HepG2 (cell line): ENCODE results near the gene NDUFS2. TPM values are rescaled to one million over a fixed set of nuclear protein-coding genes. Genes with fewer than 3 reads are reported as not detected.

ENCODE experiments used
- AGO1 ChIP-seq: fragments of 200-400 bp; formaldehyde crosslinking; IDR thresholded peaks from 2 replicates; pipeline ENCODE4 v1.6.1; 2017; ENCODE audit warnings: mild to moderate bottlenecking, low read depth, low read length, moderate library complexity; ENCODE audit not compliant: poor library complexity, severe bottlenecking
- MAFK ChIP-seq, 2 experiments: IDR thresholded peaks in 1 of 2; conservative IDR thresholded peaks in 1 of 2; 2 replicates each; pipeline ENCODE4 v1.6.1; 2011; ENCODE audit warnings: improper control_type of control experiment in 2 of 2, low read length in 2 of 2
- NFAT5 ChIP-seq: sonication (generic); formaldehyde crosslinking; IDR thresholded peaks from 2 replicates; pipeline ENCODE4 v1.4.0; 2020; ENCODE audit warnings: missing genetic modification reagents
- RELA ChIP-seq: sonication (generic); formaldehyde crosslinking; IDR thresholded peaks from 2 replicates; pipeline ENCODE4 v1.4.0; 2020; ENCODE audit warnings: missing genetic modification reagents
- ZBTB1 ChIP-seq: sonication (generic); formaldehyde crosslinking; IDR thresholded peaks from 2 replicates; pipeline ENCODE4 v1.4.0; 2020; ENCODE audit warnings: missing genetic modification reagents, borderline replicate concordance
- ZNF281 ChIP-seq: sonication (generic); formaldehyde crosslinking; IDR thresholded peaks from 2 replicates; pipeline ENCODE4 v1.4.0; 2020; ENCODE audit warnings: missing genetic modification reagents, borderline replicate concordance
- ZNF691 ChIP-seq: sonication (generic); formaldehyde crosslinking; IDR thresholded peaks from 2 replicates; pipeline ENCODE4 v1.4.0; 2020; ENCODE audit warnings: missing genetic modification reagents, low read depth, mild to moderate bottlenecking, borderline replicate concordance
- ZNF75D ChIP-seq: sonication (generic); formaldehyde crosslinking; IDR thresholded peaks from 2 replicates; pipeline ENCODE4 v1.8.1; 2023; ENCODE audit warnings: missing genetic modification reagents, mild to moderate bottlenecking, borderline replicate concordance
- ZNF83 ChIP-seq: sonication (generic); formaldehyde crosslinking; IDR thresholded peaks from 2 replicates; pipeline ENCODE4 v1.4.0; 2020; ENCODE audit warnings: missing genetic modification reagents, mild to moderate bottlenecking, borderline replicate concordance
- polyA plus RNA-seq, 8 experiments: library from polyadenylated mRNA; depleted of rRNA in 3 of 8; stranded (reverse) in 7 of 8; unstranded in 1 of 8; fragments of >200 nt; fragmentation: Illumina TruSeq in 4 of 8; extraction: Trizol in 4 of 8; gene quantifications; 2 replicates each; pipeline versions ENCODE4 v1.2.1 to v1.2.3, GENCODE V29; 2011 to 2016; ENCODE audit warnings: low read depth in 4 of 8, missing spikeins in 1 of 8, mixed read lengths in 1 of 8; ENCODE audit not compliant: insufficient read depth in 1 of 8
- total RNA-seq, 5 experiments: library from RNA; depleted of rRNA; stranded (reverse); fragments of >200 nt; fragmentation: Illumina TruSeq; extraction: Trizol; gene quantifications; 2 replicates each; pipeline ENCODE4 v1.2.3, GENCODE V29; 2016; ENCODE audit warnings: low read depth in 1 of 5
- TF ChIP-seq, protein P1 (sequence below): fragments of 450-650 bp; IDR thresholded peaks from 2 replicates; pipeline ENCODE4 v1.6.1; 2017
- TF ChIP-seq, protein P2 (sequence below), 2 experiments: sonication (generic) in 1 of 2; formaldehyde crosslinking in 1 of 2; IDR thresholded peaks; 2 replicates each; pipeline versions ENCODE4 v1.5.1 to v1.6.1; 2011 to 2020; ENCODE audit warnings: borderline replicate concordance in 1 of 2, low read depth in 1 of 2, low read length in 1 of 2, mild to moderate bottlenecking in 1 of 2, missing genetic modification reagents in 1 of 2, moderate library complexity in 1 of 2
- TF ChIP-seq, protein P3 (sequence below): sonication (generic); formaldehyde crosslinking; IDR thresholded peaks from 2 replicates; pipeline ENCODE4 v1.8.0; 2022; ENCODE audit warnings: missing genetic modification reagents, mild to moderate bottlenecking, moderate library complexity, borderline replicate concordance

The NDUFS2 gene
- total and polyA plus RNA-seq, 2 of the 13 experiments (the other 11 are each of a cell fraction or from before 2014, with no cell fraction given), result 89.9 to 118 TPM

- no peak for TF ChIP-seq NFAT5 (CRISPR knock-in tag)
- TF ChIP-seq ZNF281 (CRISPR knock-in tag), result no peak
- no peak for TF ChIP-seq ZBTB1 (CRISPR knock-in tag)
- TF ChIP-seq, protein P1, sequence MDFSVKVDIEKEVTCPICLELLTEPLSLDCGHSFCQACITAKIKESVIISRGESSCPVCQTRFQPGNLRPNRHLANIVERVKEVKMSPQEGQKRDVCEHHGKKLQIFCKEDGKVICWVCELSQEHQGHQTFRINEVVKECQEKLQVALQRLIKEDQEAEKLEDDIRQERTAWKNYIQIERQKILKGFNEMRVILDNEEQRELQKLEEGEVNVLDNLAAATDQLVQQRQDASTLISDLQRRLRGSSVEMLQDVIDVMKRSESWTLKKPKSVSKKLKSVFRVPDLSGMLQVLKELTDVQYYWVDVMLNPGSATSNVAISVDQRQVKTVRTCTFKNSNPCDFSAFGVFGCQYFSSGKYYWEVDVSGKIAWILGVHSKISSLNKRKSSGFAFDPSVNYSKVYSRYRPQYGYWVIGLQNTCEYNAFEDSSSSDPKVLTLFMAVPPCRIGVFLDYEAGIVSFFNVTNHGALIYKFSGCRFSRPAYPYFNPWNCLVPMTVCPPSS, result no peak
- no peak for TF ChIP-seq MAFK (conservative IDR thresholded peaks at IDR 0.05 in 1 of 2, IDR thresholded peaks at IDR 0.05 in 1 of 2; ENCODE audit: low read length in 2 of 2)
- TF ChIP-seq, protein P2, sequence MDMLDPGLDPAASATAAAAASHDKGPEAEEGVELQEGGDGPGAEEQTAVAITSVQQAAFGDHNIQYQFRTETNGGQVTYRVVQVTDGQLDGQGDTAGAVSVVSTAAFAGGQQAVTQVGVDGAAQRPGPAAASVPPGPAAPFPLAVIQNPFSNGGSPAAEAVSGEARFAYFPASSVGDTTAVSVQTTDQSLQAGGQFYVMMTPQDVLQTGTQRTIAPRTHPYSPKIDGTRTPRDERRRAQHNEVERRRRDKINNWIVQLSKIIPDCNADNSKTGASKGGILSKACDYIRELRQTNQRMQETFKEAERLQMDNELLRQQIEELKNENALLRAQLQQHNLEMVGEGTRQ (IDR thresholded peaks at IDR 0.05; ENCODE audit: low read depth, low read length), result no peak
- TF ChIP-seq, protein P2 (CRISPR knock-in tag; IDR thresholded peaks at IDR 0.05; ENCODE audit: borderline replicate concordance), result no peak
- no peak for TF ChIP-seq ZNF691 (CRISPR knock-in tag)
- TF ChIP-seq RELA (CRISPR knock-in tag), result no peak
- TF ChIP-seq, protein P3, sequence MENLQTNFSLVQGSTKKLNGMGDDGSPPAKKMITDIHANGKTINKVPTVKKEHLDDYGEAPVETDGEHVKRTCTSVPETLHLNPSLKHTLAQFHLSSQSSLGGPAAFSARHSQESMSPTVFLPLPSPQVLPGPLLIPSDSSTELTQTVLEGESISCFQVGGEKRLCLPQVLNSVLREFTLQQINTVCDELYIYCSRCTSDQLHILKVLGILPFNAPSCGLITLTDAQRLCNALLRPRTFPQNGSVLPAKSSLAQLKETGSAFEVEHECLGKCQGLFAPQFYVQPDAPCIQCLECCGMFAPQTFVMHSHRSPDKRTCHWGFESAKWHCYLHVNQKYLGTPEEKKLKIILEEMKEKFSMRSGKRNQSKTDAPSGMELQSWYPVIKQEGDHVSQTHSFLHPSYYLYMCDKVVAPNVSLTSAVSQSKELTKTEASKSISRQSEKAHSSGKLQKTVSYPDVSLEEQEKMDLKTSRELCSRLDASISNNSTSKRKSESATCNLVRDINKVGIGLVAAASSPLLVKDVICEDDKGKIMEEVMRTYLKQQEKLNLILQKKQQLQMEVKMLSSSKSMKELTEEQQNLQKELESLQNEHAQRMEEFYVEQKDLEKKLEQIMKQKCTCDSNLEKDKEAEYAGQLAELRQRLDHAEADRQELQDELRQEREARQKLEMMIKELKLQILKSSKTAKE (CRISPR knock-in tag), result no peak
- TF ChIP-seq AGO1, result no peak
- TF ChIP-seq ZNF75D, result no peak
- TF ChIP-seq ZNF83, result no peak
Observed at GRCh38 chr1:161153682-161154337, 48.4 kb upstream of the NDUFS2 start, which contains the start of gene UFC1 (continued).
